Activated CD4-positive, alpha-beta T cell treated with anti-CD3 and anti-CD28 coated beads for 36 hours (primary cell): ENCODE measurements around the gene TUBA1A. TPM values are rescaled to one million over a fixed set of nuclear protein-coding genes. Genes with fewer than 3 reads are reported as not detected.
A peak's percentile ranks its signal among the peaks of the same experiment; 100 is the strongest.
"Not testable (repeated sequence)": the region's sequence is repeated elsewhere in the genome, so short reads cannot be mapped to it uniquely, and the experiment has no call there.

Source experiments
- ATAC-seq: fragments of 200-7000 bp; cut with Tn5 transposase; one replicate; pipeline ENCODE4 v1.10.0; 2021; ENCODE audit warnings: mild to moderate bottlenecking, moderate library complexity
- CTCF ChIA-PET: fragments of 350-600 bp; sonication (Branson Sonifier 250); formaldehyde crosslinking; loops from one replicate; lab custom pipeline; 2021; ENCODE audit warnings: antibody characterized with exemption; lab: Charles Lee
- POLR2A ChIA-PET: fragments of 350-600 bp; sonication (Branson Sonifier 250); formaldehyde crosslinking; loops from one replicate; lab custom pipeline; 2021; ENCODE audit warnings: antibody characterized with exemption, inconsistent platforms; lab: Charles Lee
- DNase-seq: peaks from one replicate; pipeline ENCODE4 v3.0.0-alpha.2; 2020
- H3K27ac Mint-ChIP-seq: one replicate; pipeline ENCODE4 v1.8.0; 2021; ENCODE audit warnings: mixed read lengths
- H3K27me3 Mint-ChIP-seq: one replicate; pipeline ENCODE4 v1.8.0; 2021; ENCODE audit warnings: mixed read lengths
- H3K36me3 Mint-ChIP-seq: one replicate; pipeline ENCODE4 v1.8.0; 2021; ENCODE audit warnings: low read depth, mixed read lengths
- H3K4me1 Mint-ChIP-seq: one replicate; pipeline ENCODE4 v1.8.0; 2021; ENCODE audit warnings: mixed read lengths
- H3K4me3 Mint-ChIP-seq: one replicate; pipeline ENCODE4 v1.8.0; 2021; ENCODE audit warnings: mild to moderate bottlenecking, moderate library complexity, mixed read lengths
- H3K9me3 Mint-ChIP-seq: one replicate; pipeline ENCODE4 v1.8.0; 2021; ENCODE audit warnings: low read depth, mixed read lengths
- intact Hi-C, 2 experiments: fragments of 100-400 bp; cut with DNase I in 1 of 2; cut with micrococcal nuclease in 1 of 2; formaldehyde crosslinking; loops; one replicate each; pipeline versions ENCODE4 v1.14.2 to v1.15.1; 2022 to 2024; cut with DNase I, micrococcal nuclease
- total RNA-seq, 2 experiments: library from RNA; stranded (reverse); gene quantifications; one replicate each; pipeline ENCODE4 v1.2.3, GENCODE V29; 2021

TUBA1A gene
- total RNA-seq, 2 experiments from 2014 or later, result 75.7 to 98.5 TPM

GRCh38 chr12:49188201-49188915 is 522 bp downstream of the TUBA1A start:
- intact Hi-C loops, result loop anchor here (1.0 to 5.0 kb wide), 5 partner anchors 57 to 554 kb away; partner anchors contain the start of genes TUBA1B (in 2 of the 2), KMT2D (in 1 of the 2), SPATS2 (in 1 of the 2) and TMBIM6 (in 1 of the 2)
- H3K27me3 Mint-ChIP-seq, result no peaks in the 10 kb centered on the region
- ATAC-seq, result peak; percentile 49
- peaks cover 24% of the 10 kb centered on the region for H3K4me1 Mint-ChIP-seq
- H3K9me3 Mint-ChIP-seq, result no peaks in the 10 kb centered on the region
- POLR2A ChIA-PET, result interaction anchor here (0.5 to 2.0 kb wide), 20 partner anchors 13 to 1870 kb away, joined by 3 to 47 read pairs (median 4); partner anchors contain the start of genes ARF3, RACGAP1, RHEBL1 and TROAP
- H3K4me3 Mint-ChIP-seq, result peak overlapping the region; percentile 92
- peak overlapping the region; percentile 92 for H3K27ac Mint-ChIP-seq
- peak; percentile 89 for DNase-seq
- peaks cover 21% of the 10 kb centered on the region for H3K36me3 Mint-ChIP-seq
- CTCF ChIA-PET, result interaction anchor here (0.6 to 3.4 kb wide), 14 partner anchors 18 to 1140 kb away, joined by 3 to 19 read pairs (median 4); partner anchors contain the start of gene RHEBL1

- Mint-ChIP-seq H3K4me1 (peaks cover 24% of the 10 kb centered on the region), H3K9me3 (no peaks in the 10 kb centered on the region), H3K36me3 (peaks cover 21% of the 10 kb centered on the region), H3K27ac (no peak overlapping the region), H3K27me3 (no peaks in the 10 kb centered on the region), H3K4me3 (peak overlapping the region; percentile 92)
- ChIA-PET POLR2A (interaction anchor here (0.7 to 2.0 kb wide), 2 partner anchors 15 to 87 kb away, joined by 4 to 7 read pairs; no protein-coding TSS in a partner anchor), CTCF (interaction anchor here (2.4 to 3.4 kb wide), 2 partner anchors 47 to 94 kb away, joined by 10 to 19 read pairs; no protein-coding TSS in a partner anchor)
- intact Hi-C loops, result loop anchor here (5.0 kb wide), 2 partner anchors 125 to 555 kb away; partner anchors contain the start of genes KMT2D (in 1 of the 2) and TMBIM6 (in 1 of the 2)
- DNase-seq, result no peak
- ATAC-seq, result no peak
Observed at GRCh38 chr12:49187184-49187583, 1.7 kb downstream of the TUBA1A start.

GRCh38 chr12:49186307-49186706 is 2.6 kb downstream of the TUBA1A start:
- ATAC-seq, H3K27ac Mint-ChIP-seq, POLR2A ChIA-PET, H3K27me3 Mint-ChIP-seq, DNase-seq, H3K9me3 Mint-ChIP-seq, H3K4me3 Mint-ChIP-seq: not testable (repeated sequence)
- Mint-ChIP-seq H3K36me3 (peaks cover 21% of the 10 kb centered on the region), H3K4me1 (peaks cover 24% of the 10 kb centered on the region)
- CTCF ChIA-PET, result interaction anchor here (0.7 kb wide), 1 partner anchor 44 kb away, joined by 3 read pairs; no protein-coding TSS in a partner anchor
- intact Hi-C loops, result loop anchor here (5.0 kb wide), 2 partner anchors 124 to 556 kb away; partner anchors contain the start of genes KMT2D (in 1 of the 2) and TMBIM6 (in 1 of the 2)

- CTCF ChIA-PET, ATAC-seq, DNase-seq, H3K27me3 Mint-ChIP-seq, H3K4me3 Mint-ChIP-seq, H3K9me3 Mint-ChIP-seq: not testable (repeated sequence)
- Mint-ChIP-seq H3K27ac (peak overlapping the region; percentile 11), H3K36me3 (peaks cover 21% of the 10 kb centered on the region), H3K4me1 (peaks cover 21% of the 10 kb centered on the region)
- POLR2A ChIA-PET, result interaction anchor here (0.6 kb wide), 1 partner anchor 372 kb away, joined by 6 read pairs; no protein-coding TSS in a partner anchor
- intact Hi-C loops, result loop anchor here (5.0 kb wide), 2 partner anchors 122 to 558 kb away; partner anchors contain the start of genes KMT2D (in 1 of the 2) and TMBIM6 (in 1 of the 2)
Observed at GRCh38 chr12:49184697-49185096, 4.2 kb downstream of the TUBA1A start.

GRCh38 chr12:49183214-49183950 is 5.5 kb downstream of the TUBA1A start:
- intact Hi-C loops, H3K4me3 Mint-ChIP-seq, H3K9me3 Mint-ChIP-seq, POLR2A ChIA-PET, ATAC-seq, H3K27ac Mint-ChIP-seq, H3K27me3 Mint-ChIP-seq, DNase-seq: not testable (repeated sequence)
- H3K4me1 Mint-ChIP-seq, result peaks cover 18% of the 10 kb centered on the region
- H3K36me3 Mint-ChIP-seq, result peaks cover 21% of the 10 kb centered on the region
- CTCF ChIA-PET, result interaction anchor here (1.0 to 1.2 kb wide), 2 partner anchors 51 to 89 kb away, joined by 3 read pairs; partner anchors contain the start of gene DHH

GRCh38 chr12:49174218-49174617 is 14.7 kb downstream of the TUBA1A start:
- ChIA-PET CTCF (interaction anchor here (0.6 to 1.1 kb wide), 4 partner anchors 69 to 351 kb away, joined by 3 to 5 read pairs (median 4); no protein-coding TSS in a partner anchor), POLR2A (interaction anchor here (0.8 kb wide), 1 partner anchor 14 kb away, joined by 3 read pairs; no protein-coding TSS in a partner anchor)
- Mint-ChIP-seq H3K9me3 (no peaks in the 10 kb centered on the region), H3K36me3 (no peaks in the 10 kb centered on the region), H3K27me3 (no peaks in the 10 kb centered on the region), H3K4me3 (no peak overlapping the region), H3K4me1 (no peaks in the 10 kb centered on the region), H3K27ac (no peak overlapping the region)
- no peak for DNase-seq
- intact Hi-C loops, result no loop called here
- no peak for ATAC-seq

GRCh38 chr12:49170924-49171323 is 18.0 kb downstream of the TUBA1A start:
- CTCF ChIA-PET, result interaction anchor here (0.6 to 1.3 kb wide), 2 partner anchors 18 to 343 kb away, joined by 8 read pairs; partner anchors contain the start of gene TUBA1A
- H3K36me3 Mint-ChIP-seq, result no peaks in the 10 kb centered on the region
- DNase-seq, result no peak
- POLR2A ChIA-PET, result no interaction called here
- no peak overlapping the region for H3K27ac Mint-ChIP-seq
- no peaks in the 10 kb centered on the region for H3K9me3 Mint-ChIP-seq
- no peak for ATAC-seq
- no peaks in the 10 kb centered on the region for H3K27me3 Mint-ChIP-seq
- intact Hi-C loops, result no loop called here
- no peak overlapping the region for H3K4me3 Mint-ChIP-seq
- H3K4me1 Mint-ChIP-seq, result no peaks in the 10 kb centered on the region

GRCh38 chr12:49165114-49165513 is 23.8 kb downstream of the TUBA1A start:
- ChIA-PET POLR2A (no interaction called here), CTCF (interaction anchor here (0.7 kb wide), 1 partner anchor 60 kb away, joined by 3 read pairs; no protein-coding TSS in a partner anchor)
- DNase-seq (no peak), ATAC-seq (no peak)
- Mint-ChIP-seq H3K4me3 (no peak overlapping the region), H3K27ac (no peak overlapping the region), H3K4me1 (no peaks in the 10 kb centered on the region), H3K9me3 (no peaks in the 10 kb centered on the region), H3K27me3 (no peaks in the 10 kb centered on the region), H3K36me3 (no peaks in the 10 kb centered on the region)
- intact Hi-C loops, result no loop called here

GRCh38 chr12:49161901-49162300 is 27.0 kb downstream of the TUBA1A start:
- H3K4me3 Mint-ChIP-seq, H3K36me3 Mint-ChIP-seq, DNase-seq, H3K27me3 Mint-ChIP-seq, H3K4me1 Mint-ChIP-seq, H3K27ac Mint-ChIP-seq, H3K9me3 Mint-ChIP-seq, intact Hi-C loops, ATAC-seq, CTCF ChIA-PET: not testable (repeated sequence)
- POLR2A ChIA-PET, result interaction anchor here (0.7 kb wide), 1 partner anchor 51 kb away, joined by 9 read pairs; no protein-coding TSS in a partner anchor

GRCh38 chr12:49161092-49161795 is 27.6 kb downstream of the TUBA1A start:
- CTCF ChIA-PET, result no interaction called here
- Mint-ChIP-seq H3K27ac (no peak overlapping the region), H3K9me3 (no peaks in the 10 kb centered on the region)

More at GRCh38 chr12:49161092-49161795, 27.6 kb downstream of the TUBA1A start:
- no peaks in the 10 kb centered on the region for H3K27me3 Mint-ChIP-seq
- intact Hi-C loops, result no loop called here
- H3K4me1 Mint-ChIP-seq, result no peaks in the 10 kb centered on the region
- no peak overlapping the region for H3K4me3 Mint-ChIP-seq
- POLR2A ChIA-PET, result no interaction called here
- DNase-seq (no peak), ATAC-seq (no peak)
- H3K36me3 Mint-ChIP-seq, result no peaks in the 10 kb centered on the region
